ENCODE data around the gene MAST4. TPM values are rescaled to one million over a fixed set of nuclear protein-coding genes. Genes with fewer than 3 reads are reported as not detected.

The MAST4 gene
- total and polyA plus RNA-seq, 4 donors: 3.7 to 9.5 (median 6.5) TPM

DNA sequence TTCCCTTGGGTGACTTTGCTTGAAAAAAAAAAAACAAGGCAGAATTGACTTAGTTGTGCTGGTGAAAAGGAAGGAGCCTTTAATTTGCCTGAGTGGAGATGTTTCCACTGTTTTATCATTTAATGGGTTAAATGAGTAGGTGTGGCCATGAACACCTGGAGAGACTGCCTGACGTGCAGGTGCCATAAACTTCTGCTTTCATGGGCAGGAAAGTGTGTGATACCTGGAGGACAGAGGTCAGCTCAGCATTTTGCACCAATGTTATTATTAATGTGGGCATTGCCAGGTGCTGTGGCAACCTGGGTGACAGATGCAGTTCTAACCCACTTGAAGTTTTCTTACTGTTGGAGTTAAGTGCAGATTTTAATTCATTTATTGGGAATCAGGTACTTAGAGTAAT is 455.0 kb downstream of the MAST4 start (continued):
- TF ChIP-seq GABPA (IDR thresholded peaks at IDR 0.05 in 1 of 2, conservative IDR thresholded peaks at IDR 0.05 in 1 of 2): no peak
- TF ChIP-seq RAD21 (IDR thresholded peaks at IDR 0.05): no peak
- no peak for TF ChIP-seq SP1 (IDR thresholded peaks at IDR 0.05)
- TF ChIP-seq FOXA1 (IDR thresholded peaks at IDR 0.05): no peak
- TF ChIP-seq, protein P1, sequence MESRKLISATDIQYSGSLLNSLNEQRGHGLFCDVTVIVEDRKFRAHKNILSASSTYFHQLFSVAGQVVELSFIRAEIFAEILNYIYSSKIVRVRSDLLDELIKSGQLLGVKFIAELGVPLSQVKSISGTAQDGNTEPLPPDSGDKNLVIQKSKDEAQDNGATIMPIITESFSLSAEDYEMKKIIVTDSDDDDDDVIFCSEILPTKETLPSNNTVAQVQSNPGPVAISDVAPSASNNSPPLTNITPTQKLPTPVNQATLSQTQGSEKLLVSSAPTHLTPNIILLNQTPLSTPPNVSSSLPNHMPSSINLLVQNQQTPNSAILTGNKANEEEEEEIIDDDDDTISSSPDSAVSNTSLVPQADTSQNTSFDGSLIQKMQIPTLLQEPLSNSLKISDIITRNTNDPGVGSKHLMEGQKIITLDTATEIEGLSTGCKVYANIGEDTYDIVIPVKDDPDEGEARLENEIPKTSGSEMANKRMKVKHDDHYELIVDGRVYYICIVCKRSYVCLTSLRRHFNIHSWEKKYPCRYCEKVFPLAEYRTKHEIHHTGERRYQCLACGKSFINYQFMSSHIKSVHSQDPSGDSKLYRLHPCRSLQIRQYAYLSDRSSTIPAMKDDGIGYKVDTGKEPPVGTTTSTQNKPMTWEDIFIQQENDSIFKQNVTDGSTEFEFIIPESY (IDR thresholded peaks at IDR 0.05): no peak
- TF ChIP-seq, protein P2, sequence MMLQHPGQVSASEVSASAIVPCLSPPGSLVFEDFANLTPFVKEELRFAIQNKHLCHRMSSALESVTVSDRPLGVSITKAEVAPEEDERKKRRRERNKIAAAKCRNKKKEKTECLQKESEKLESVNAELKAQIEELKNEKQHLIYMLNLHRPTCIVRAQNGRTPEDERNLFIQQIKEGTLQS (IDR thresholded peaks at IDR 0.05): no peak
- TF ChIP-seq NR2F2 (IDR thresholded peaks at IDR 0.05): no peak
- TF ChIP-seq TAF1 (conservative IDR thresholded peaks at IDR 0.05): no peak
- TF ChIP-seq YY1 (IDR thresholded peaks at IDR 0.05): no peak
- TF ChIP-seq JUND (IDR thresholded peaks at IDR 0.05): no peak
- no peak for TF ChIP-seq HNF4G (IDR thresholded peaks at IDR 0.05)

DNA sequence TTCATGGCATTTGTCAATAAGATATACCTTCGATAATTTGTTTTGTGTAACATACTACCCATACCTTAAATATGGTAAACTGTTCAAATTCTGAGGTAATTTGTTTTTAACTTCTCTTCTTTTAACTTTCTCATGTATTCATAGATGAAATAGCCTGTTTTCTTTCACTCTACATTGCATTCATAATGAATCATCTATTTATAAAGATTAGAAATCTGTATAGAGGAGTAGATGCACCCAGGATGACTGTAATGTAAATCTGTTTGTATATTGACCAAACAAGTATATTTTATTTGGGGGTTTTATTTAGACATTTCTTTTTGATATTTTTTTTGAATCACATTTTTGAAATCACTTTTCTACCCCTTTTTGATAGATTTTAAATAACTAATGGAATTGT is 455.8 kb downstream of the MAST4 start:
- DNase-seq (ENCODE audit: low spot score): no peak
- TF ChIP-seq HNF4G (IDR thresholded peaks at IDR 0.05) (no peak), HNF4A (conservative IDR thresholded peaks at IDR 0.05) (no peak), FOXA1 (IDR thresholded peaks at IDR 0.05) (no peak), FOXA2 (IDR thresholded peaks at IDR 0.05) (no peak), JUND (IDR thresholded peaks at IDR 0.05) (no peak), RAD21 (IDR thresholded peaks at IDR 0.05) (no peak), NR2F2 (IDR thresholded peaks at IDR 0.05) (no peak), EGR1 (IDR thresholded peaks at IDR 0.05; ENCODE audit: low read depth in 2 of 2) (no peak), SP1 (IDR thresholded peaks at IDR 0.05) (no peak)
- TF ChIP-seq, protein P3, sequence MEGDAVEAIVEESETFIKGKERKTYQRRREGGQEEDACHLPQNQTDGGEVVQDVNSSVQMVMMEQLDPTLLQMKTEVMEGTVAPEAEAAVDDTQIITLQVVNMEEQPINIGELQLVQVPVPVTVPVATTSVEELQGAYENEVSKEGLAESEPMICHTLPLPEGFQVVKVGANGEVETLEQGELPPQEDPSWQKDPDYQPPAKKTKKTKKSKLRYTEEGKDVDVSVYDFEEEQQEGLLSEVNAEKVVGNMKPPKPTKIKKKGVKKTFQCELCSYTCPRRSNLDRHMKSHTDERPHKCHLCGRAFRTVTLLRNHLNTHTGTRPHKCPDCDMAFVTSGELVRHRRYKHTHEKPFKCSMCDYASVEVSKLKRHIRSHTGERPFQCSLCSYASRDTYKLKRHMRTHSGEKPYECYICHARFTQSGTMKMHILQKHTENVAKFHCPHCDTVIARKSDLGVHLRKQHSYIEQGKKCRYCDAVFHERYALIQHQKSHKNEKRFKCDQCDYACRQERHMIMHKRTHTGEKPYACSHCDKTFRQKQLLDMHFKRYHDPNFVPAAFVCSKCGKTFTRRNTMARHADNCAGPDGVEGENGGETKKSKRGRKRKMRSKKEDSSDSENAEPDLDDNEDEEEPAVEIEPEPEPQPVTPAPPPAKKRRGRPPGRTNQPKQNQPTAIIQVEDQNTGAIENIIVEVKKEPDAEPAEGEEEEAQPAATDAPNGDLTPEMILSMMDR (IDR thresholded peaks at IDR 0.05; ENCODE audit: low read depth, low read length, missing input control): no peak
- TF ChIP-seq, protein P4, sequence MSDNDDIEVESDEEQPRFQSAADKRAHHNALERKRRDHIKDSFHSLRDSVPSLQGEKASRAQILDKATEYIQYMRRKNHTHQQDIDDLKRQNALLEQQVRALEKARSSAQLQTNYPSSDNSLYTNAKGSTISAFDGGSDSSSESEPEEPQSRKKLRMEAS (IDR thresholded peaks at IDR 0.05): no peak
- TF ChIP-seq, protein P2 (IDR thresholded peaks at IDR 0.05): no peak
- TF ChIP-seq, protein P5, sequence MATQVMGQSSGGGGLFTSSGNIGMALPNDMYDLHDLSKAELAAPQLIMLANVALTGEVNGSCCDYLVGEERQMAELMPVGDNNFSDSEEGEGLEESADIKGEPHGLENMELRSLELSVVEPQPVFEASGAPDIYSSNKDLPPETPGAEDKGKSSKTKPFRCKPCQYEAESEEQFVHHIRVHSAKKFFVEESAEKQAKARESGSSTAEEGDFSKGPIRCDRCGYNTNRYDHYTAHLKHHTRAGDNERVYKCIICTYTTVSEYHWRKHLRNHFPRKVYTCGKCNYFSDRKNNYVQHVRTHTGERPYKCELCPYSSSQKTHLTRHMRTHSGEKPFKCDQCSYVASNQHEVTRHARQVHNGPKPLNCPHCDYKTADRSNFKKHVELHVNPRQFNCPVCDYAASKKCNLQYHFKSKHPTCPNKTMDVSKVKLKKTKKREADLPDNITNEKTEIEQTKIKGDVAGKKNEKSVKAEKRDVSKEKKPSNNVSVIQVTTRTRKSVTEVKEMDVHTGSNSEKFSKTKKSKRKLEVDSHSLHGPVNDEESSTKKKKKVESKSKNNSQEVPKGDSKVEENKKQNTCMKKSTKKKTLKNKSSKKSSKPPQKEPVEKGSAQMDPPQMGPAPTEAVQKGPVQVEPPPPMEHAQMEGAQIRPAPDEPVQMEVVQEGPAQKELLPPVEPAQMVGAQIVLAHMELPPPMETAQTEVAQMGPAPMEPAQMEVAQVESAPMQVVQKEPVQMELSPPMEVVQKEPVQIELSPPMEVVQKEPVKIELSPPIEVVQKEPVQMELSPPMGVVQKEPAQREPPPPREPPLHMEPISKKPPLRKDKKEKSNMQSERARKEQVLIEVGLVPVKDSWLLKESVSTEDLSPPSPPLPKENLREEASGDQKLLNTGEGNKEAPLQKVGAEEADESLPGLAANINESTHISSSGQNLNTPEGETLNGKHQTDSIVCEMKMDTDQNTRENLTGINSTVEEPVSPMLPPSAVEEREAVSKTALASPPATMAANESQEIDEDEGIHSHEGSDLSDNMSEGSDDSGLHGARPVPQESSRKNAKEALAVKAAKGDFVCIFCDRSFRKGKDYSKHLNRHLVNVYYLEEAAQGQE (IDR thresholded peaks at IDR 0.05): no peak
- Histone ChIP-seq H3K9me3 (ENCODE audit: control insufficient read depth in 4 of 4, low read length in 3 of 4) (no peaks in the 10 kb centered on the region), H3K9ac (ENCODE audit: low read depth in 1 of 2, low read length in 2 of 2) (no peak overlapping the region), H3K27me3 (ENCODE audit: control insufficient read depth in 4 of 4, insufficient read depth in 4 of 4, low read length in 3 of 4) (no peaks in the 10 kb centered on the region), H3K4me3 (ENCODE audit: low read depth in 1 of 3, low read length in 3 of 3) (no peak overlapping the region), H3K36me3 (ENCODE audit: control insufficient read depth in 4 of 4, insufficient read depth in 3 of 4, low read depth in 1 of 4, low read length in 3 of 4) (peaks cover 0 to 5% (median 0%) of the 10 kb centered on the region in 4 donors), H3K4me1 (ENCODE audit: control insufficient read depth in 4 of 4, insufficient read depth in 4 of 4, low read length in 3 of 4) (peaks cover 0 to 10% (median 5%) of the 10 kb centered on the region in 4 donors), H3K27ac (ENCODE audit: low read depth in 1 of 2, low read length in 2 of 2) (no peak overlapping the region)
- 84% methylated on average over 1 of the region's 1 CpG for WGBS

Measured in liver (tissue), 9 donors.